ENCODE results near the gene SPATA6. TPM values are rescaled to one million over a fixed set of nuclear protein-coding genes. Genes with fewer than 3 reads are reported as not detected.

The SPATA6 gene
- total and polyA plus RNA-seq, 2 donors (not counting 1 experiment from before 2014, with no cell fraction given): 6.8 to 8.9 TPM

- Histone ChIP-seq H3K9ac (ENCODE audit: insufficient read depth, low read length) (no peak overlapping the region), H4K20me1 (ENCODE audit: control insufficient read depth, extremely low read depth, insufficient read depth, low read length) (no peaks in the 10 kb centered on the region), H3K4me3 (replicated peaks in 1 of 4; ENCODE audit: control extremely low read depth in 1 of 4, insufficient read depth in 1 of 4, low read depth in 3 of 4, low read length in 4 of 4) (no peak overlapping the region), H2AFZ (ENCODE audit: low read length) (no peak overlapping the region), H3K79me2 (ENCODE audit: control insufficient read depth, insufficient read depth, low read length) (no peaks in the 10 kb centered on the region), H3K4me1 (ENCODE audit: control insufficient read depth, extremely low read depth, insufficient read depth, low read length) (no peaks in the 10 kb centered on the region), H3K9me3 (ENCODE audit: control insufficient read depth, insufficient read depth, low read depth, low read length) (no peaks in the 10 kb centered on the region), H3K27ac (ENCODE audit: insufficient read depth, low read length) (no peak overlapping the region), H3K36me3 (ENCODE audit: control insufficient read depth, insufficient read depth, low read length) (no peaks in the 10 kb centered on the region), H3K4me2 (ENCODE audit: extremely low read depth, insufficient read depth, low read length) (no peak overlapping the region), H3K27me3 (ENCODE audit: control insufficient read depth, insufficient read depth, low read length) (no peaks in the 10 kb centered on the region)
- DNase-seq (ENCODE audit: low read depth in 2 of 2): no peak
- TF ChIP-seq EZH2 (IDR thresholded peaks at IDR 0.05; ENCODE audit: low read length, missing control alignments): no peak
- TF ChIP-seq CTCF (conservative IDR thresholded peaks at IDR 0.05 in 1 of 2, IDR thresholded peaks at IDR 0.05 in 1 of 2; ENCODE audit: low read depth in 1 of 2, low read length in 2 of 2): no peak
Observed at GRCh38 chr1:48249868-48250267, 222.1 kb downstream of the SPATA6 start.

- no peak for DNase-seq (ENCODE audit: low read depth in 2 of 2)
- H3K79me2 ChIP-seq (ENCODE audit: control insufficient read depth, insufficient read depth, low read length): no peaks in the 10 kb centered on the region
- TF ChIP-seq EZH2 (IDR thresholded peaks at IDR 0.05; ENCODE audit: low read length, missing control alignments) (no peak), CTCF (conservative IDR thresholded peaks at IDR 0.05 in 1 of 2, IDR thresholded peaks at IDR 0.05 in 1 of 2; ENCODE audit: low read depth in 1 of 2, low read length in 2 of 2) (no peak)
- H3K27me3 ChIP-seq (ENCODE audit: control insufficient read depth, insufficient read depth, low read length): no peaks in the 10 kb centered on the region
- no peak overlapping the region for H2AFZ ChIP-seq (ENCODE audit: low read length)
- no peak overlapping the region for H3K4me3 ChIP-seq (replicated peaks in 1 of 4; ENCODE audit: control extremely low read depth in 1 of 4, insufficient read depth in 1 of 4, low read depth in 3 of 4, low read length in 4 of 4)
- H3K36me3 ChIP-seq (ENCODE audit: control insufficient read depth, insufficient read depth, low read length): no peaks in the 10 kb centered on the region
- H3K4me2 ChIP-seq (ENCODE audit: extremely low read depth, insufficient read depth, low read length): no peak overlapping the region
- H4K20me1 ChIP-seq (ENCODE audit: control insufficient read depth, extremely low read depth, insufficient read depth, low read length): no peaks in the 10 kb centered on the region
- no peaks in the 10 kb centered on the region for H3K9me3 ChIP-seq (ENCODE audit: control insufficient read depth, insufficient read depth, low read depth, low read length)
- no peaks in the 10 kb centered on the region for H3K4me1 ChIP-seq (ENCODE audit: control insufficient read depth, extremely low read depth, insufficient read depth, low read length)
- H3K27ac ChIP-seq (ENCODE audit: insufficient read depth, low read length): no peak overlapping the region
- H3K9ac ChIP-seq (ENCODE audit: insufficient read depth, low read length): no peak overlapping the region
Observed at GRCh38 chr1:48248356-48248755, 223.6 kb downstream of the SPATA6 start.

- Histone ChIP-seq H2AFZ (ENCODE audit: low read length) (no peak overlapping the region), H3K36me3 (ENCODE audit: control insufficient read depth, insufficient read depth, low read length) (no peaks in the 10 kb centered on the region), H3K4me2 (ENCODE audit: extremely low read depth, insufficient read depth, low read length) (no peak overlapping the region), H3K4me1 (ENCODE audit: control insufficient read depth, extremely low read depth, insufficient read depth, low read length) (no peaks in the 10 kb centered on the region), H3K4me3 (replicated peaks in 1 of 4; ENCODE audit: control extremely low read depth in 1 of 4, insufficient read depth in 1 of 4, low read depth in 3 of 4, low read length in 4 of 4) (no peak overlapping the region), H3K27ac (ENCODE audit: insufficient read depth, low read length) (no peak overlapping the region), H3K27me3 (ENCODE audit: control insufficient read depth, insufficient read depth, low read length) (no peaks in the 10 kb centered on the region), H3K9ac (ENCODE audit: insufficient read depth, low read length) (no peak overlapping the region), H4K20me1 (ENCODE audit: control insufficient read depth, extremely low read depth, insufficient read depth, low read length) (no peaks in the 10 kb centered on the region), H3K9me3 (ENCODE audit: control insufficient read depth, insufficient read depth, low read depth, low read length) (no peaks in the 10 kb centered on the region), H3K79me2 (ENCODE audit: control insufficient read depth, insufficient read depth, low read length) (no peaks in the 10 kb centered on the region)
- no peak for TF ChIP-seq EZH2 (IDR thresholded peaks at IDR 0.05; ENCODE audit: low read length, missing control alignments)
- no peak for TF ChIP-seq CTCF (conservative IDR thresholded peaks at IDR 0.05 in 1 of 2, IDR thresholded peaks at IDR 0.05 in 1 of 2; ENCODE audit: low read depth in 1 of 2, low read length in 2 of 2)
- DNase-seq (ENCODE audit: low read depth in 2 of 2): no peak
Observed at GRCh38 chr1:48246727-48247126, 225.3 kb downstream of the SPATA6 start.

Other genes with a start within 250 kb of the SPATA6 start
- not detected in 2 replicates for gene SLC5A9, start 249.5 kb downstream of the SPATA6 start, total RNA-seq
- gene SLC5A9, start 249.5 kb downstream of the SPATA6 start, polyA plus RNA-seq: not detected in 2 replicates

Data from fibroblast of lung (primary cell).